PC-3 (cell line): ENCODE measurements around the gene SSC4D.

Experiments
- EZH2 ChIP-seq: fragments of 300-600 bp; sonication (generic); IDR thresholded peaks from one replicate; pipeline ENCODE4 v1.6.1; 2017; ENCODE audit warnings: antibody characterized with exemption, mild to moderate bottlenecking, low read length; ENCODE audit not compliant: unreplicated experiment
- TF ChIP-seq, protein P1 (sequence below): fragments of 300-600 bp; sonication (generic); conservative IDR thresholded peaks from 2 replicates; pipeline ENCODE4 v1.5.1; 2017; ENCODE audit warnings: antibody characterized with exemption, low read depth, mild to moderate bottlenecking, low read length

DNA sequence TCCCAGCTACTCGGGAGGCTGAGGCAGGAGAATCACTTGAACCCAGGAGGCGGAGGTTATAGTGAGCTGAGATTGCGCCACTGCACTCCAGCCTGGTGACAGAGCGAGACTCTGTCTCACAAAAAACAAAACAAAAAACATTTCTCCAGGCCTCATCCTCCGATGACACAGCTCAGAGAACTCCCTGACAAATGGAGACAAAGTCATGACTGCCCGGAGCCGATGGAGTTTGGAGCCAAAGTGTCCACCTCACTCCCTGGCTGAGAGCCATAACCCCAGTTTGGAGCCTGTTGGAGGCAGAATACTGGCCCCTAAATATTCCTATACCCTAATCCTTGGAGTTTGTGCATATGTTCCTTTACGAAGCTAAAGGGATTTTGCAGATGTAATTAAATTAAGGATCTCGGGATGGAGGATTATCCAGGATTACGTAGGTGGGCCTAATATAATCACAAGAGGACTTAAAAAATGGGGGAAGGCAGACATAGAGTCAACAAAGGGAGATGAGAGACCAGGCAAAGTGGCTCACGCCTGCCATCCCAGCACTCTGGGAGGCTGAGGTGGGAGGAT lies 22.7 kb downstream of the SSC4D start:
- TF ChIP-seq, protein P1, sequence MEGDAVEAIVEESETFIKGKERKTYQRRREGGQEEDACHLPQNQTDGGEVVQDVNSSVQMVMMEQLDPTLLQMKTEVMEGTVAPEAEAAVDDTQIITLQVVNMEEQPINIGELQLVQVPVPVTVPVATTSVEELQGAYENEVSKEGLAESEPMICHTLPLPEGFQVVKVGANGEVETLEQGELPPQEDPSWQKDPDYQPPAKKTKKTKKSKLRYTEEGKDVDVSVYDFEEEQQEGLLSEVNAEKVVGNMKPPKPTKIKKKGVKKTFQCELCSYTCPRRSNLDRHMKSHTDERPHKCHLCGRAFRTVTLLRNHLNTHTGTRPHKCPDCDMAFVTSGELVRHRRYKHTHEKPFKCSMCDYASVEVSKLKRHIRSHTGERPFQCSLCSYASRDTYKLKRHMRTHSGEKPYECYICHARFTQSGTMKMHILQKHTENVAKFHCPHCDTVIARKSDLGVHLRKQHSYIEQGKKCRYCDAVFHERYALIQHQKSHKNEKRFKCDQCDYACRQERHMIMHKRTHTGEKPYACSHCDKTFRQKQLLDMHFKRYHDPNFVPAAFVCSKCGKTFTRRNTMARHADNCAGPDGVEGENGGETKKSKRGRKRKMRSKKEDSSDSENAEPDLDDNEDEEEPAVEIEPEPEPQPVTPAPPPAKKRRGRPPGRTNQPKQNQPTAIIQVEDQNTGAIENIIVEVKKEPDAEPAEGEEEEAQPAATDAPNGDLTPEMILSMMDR: no peak
- TF ChIP-seq EZH2: no peak
